ENCODE measurements around the gene TRIM29. TPM values are rescaled to one million over a fixed set of nuclear protein-coding genes. Genes with fewer than 3 reads are reported as not detected.

The TRIM29 gene
- total and polyA plus RNA-seq, 9 of the 15 experiments (the other 6 are each of a cell fraction or from before 2014, with no cell fraction given): 0.08 to 1.4 (median 0.42) TPM; not detected in 2

DNA sequence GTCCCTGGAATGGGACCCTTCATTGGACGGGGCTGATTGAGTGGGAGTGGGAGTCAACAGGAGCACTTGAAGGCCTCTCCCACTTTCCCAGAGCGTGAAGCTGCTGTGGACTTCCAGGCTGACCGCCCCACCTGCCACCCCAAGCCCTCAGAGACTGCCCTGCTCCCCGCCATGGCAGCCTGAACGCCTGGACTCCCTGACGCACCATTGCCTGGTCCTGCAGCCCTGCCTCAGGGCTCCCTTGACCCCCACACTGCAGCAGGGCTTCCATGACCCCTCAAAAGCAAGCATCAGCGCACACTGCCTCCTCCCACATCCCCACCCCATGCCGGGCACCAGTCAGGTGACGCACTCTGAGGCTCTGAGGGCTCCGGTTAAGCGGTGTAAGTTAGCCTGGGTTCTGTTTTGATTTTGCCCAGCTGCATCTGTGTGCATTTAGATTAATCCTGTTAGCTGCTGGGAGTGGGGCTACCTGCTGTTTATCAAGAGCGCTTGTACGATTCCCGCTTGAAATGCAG, 39.4 kb downstream of the TRIM29 start:
- Histone ChIP-seq H3K4me3 (no peak overlapping the region), H3K9me1 (ENCODE audit: control insufficient read depth, insufficient read depth, low read length) (no peaks in the 10 kb centered on the region), H3K27me3 (ENCODE audit: control insufficient read depth in 2 of 2, insufficient read depth in 2 of 2, low read length in 2 of 2) (peaks cover 6 to 50% of the 10 kb centered on the region in 2 experiments; a peak in 4 of 5 replicates), H3K9ac (ENCODE audit: insufficient read depth in 1 of 2, low read depth in 2 of 2, low read length in 2 of 2) (no peak overlapping the region; a peak in 1 of 4 replicates), H3K27ac (ENCODE audit: extremely low read depth, low read depth, low read length) (no peak overlapping the region), H3K79me2 (ENCODE audit: control insufficient read depth, insufficient read depth, low read length) (no peaks in the 10 kb centered on the region), H3K9me3 (replicated peaks; ENCODE audit: control insufficient read depth, insufficient read depth, low read depth, low read length) (no peaks in the 10 kb centered on the region), H4K20me1 (replicated peaks; ENCODE audit: control insufficient read depth, insufficient read depth, low read length) (peaks cover 25% of the 10 kb centered on the region), H3K4me1 (replicated peaks in 1 of 2; ENCODE audit: control insufficient read depth in 2 of 2, insufficient read depth in 2 of 2, low read length in 2 of 2) (peaks cover 0 to 5% of the 10 kb centered on the region in 2 experiments; a peak in 3 of 5 replicates), H2AFZ (ENCODE audit: low read depth, low read length) (no peak overlapping the region), H3K36me3 (ENCODE audit: control insufficient read depth, insufficient read depth, low read length) (no peaks in the 10 kb centered on the region), H3K4me2 (ENCODE audit: insufficient read depth, low read length) (no peak overlapping the region)
- under 1% methylated on average over 14 of the region's 14 CpGs for WGBS (ENCODE audit: insufficient coverage, low coverage, missing lambda C conversion rate)
- FAIRE-seq (no peak), DNase-seq (ENCODE audit: extremely low read depth in 1 of 4, low spot score in 3 of 4) (no peak), ATAC-seq (no peak)
- BruUV-seq (replicated peaks): no TSS peak
- CTCF ChIA-PET (ENCODE audit: low intra/inter-chr PET ratio): no interaction called here
- intact Hi-C loops (cut with micrococcal nuclease) (no loop called here), in situ Hi-C loops (cut with MboI) (no loop called here)
- TF ChIP-seq SMARCE1 (IDR thresholded peaks at IDR 0.05) (no peak), RNF2 (IDR thresholded peaks at IDR 0.05) (no peak), CHD4 (IDR thresholded peaks at IDR 0.05; ENCODE audit: insufficient read depth, insufficient replicate concordance, low read depth, low read length, poor library complexity, severe bottlenecking) (no peak), ZNF717 (CRISPR knock-in tag; IDR thresholded peaks at IDR 0.05) (no peak), NR2C2 (CRISPR knock-in tag; IDR thresholded peaks at IDR 0.05) (no peak), NR2C2 (tag; IDR thresholded peaks at IDR 0.05) (no peak), ZNF316 (IDR thresholded peaks at IDR 0.05) (no peak)
- TF ChIP-seq, protein P1, sequence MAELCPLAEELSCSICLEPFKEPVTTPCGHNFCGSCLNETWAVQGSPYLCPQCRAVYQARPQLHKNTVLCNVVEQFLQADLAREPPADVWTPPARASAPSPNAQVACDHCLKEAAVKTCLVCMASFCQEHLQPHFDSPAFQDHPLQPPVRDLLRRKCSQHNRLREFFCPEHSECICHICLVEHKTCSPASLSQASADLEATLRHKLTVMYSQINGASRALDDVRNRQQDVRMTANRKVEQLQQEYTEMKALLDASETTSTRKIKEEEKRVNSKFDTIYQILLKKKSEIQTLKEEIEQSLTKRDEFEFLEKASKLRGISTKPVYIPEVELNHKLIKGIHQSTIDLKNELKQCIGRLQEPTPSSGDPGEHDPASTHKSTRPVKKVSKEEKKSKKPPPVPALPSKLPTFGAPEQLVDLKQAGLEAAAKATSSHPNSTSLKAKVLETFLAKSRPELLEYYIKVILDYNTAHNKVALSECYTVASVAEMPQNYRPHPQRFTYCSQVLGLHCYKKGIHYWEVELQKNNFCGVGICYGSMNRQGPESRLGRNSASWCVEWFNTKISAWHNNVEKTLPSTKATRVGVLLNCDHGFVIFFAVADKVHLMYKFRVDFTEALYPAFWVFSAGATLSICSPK (IDR thresholded peaks at IDR 0.05; ENCODE audit: borderline replicate concordance): no peak
- TF ChIP-seq, protein P2, sequence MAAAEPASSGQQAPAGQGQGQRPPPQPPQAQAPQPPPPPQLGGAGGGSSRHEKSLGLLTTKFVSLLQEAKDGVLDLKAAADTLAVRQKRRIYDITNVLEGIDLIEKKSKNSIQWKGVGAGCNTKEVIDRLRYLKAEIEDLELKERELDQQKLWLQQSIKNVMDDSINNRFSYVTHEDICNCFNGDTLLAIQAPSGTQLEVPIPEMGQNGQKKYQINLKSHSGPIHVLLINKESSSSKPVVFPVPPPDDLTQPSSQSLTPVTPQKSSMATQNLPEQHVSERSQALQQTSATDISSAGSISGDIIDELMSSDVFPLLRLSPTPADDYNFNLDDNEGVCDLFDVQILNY (CRISPR knock-in tag; IDR thresholded peaks at IDR 0.05): no peak
- POLR2A ChIA-PET: no interaction called here
